Esophagus muscularis mucosa (tissue), 3 donors: ENCODE measurements around the gene GMDS.

ENCODE experiments used
- POLR2AphosphoS5 ChIP-seq, 2 donors: sonication (generic); formaldehyde crosslinking; IDR thresholded peaks; one replicate each; pipeline ENCODE4 v1.6.1; 2017; ENCODE audit warnings: antibody characterized with exemption in 2 of 2
- TF ChIP-seq, protein P1 (sequence below), 3 experiments: fragments of 200-600 bp in 2 of 3; fragments of 450-650 bp in 1 of 3; sonication (generic) in 2 of 3; IDR thresholded peaks; one replicate each; pipeline ENCODE4 v1.5.1; 2017 to 2019; ENCODE audit warnings: antibody characterized with exemption in 3 of 3, mild to moderate bottlenecking in 2 of 3, moderate library complexity in 1 of 3

DNA sequence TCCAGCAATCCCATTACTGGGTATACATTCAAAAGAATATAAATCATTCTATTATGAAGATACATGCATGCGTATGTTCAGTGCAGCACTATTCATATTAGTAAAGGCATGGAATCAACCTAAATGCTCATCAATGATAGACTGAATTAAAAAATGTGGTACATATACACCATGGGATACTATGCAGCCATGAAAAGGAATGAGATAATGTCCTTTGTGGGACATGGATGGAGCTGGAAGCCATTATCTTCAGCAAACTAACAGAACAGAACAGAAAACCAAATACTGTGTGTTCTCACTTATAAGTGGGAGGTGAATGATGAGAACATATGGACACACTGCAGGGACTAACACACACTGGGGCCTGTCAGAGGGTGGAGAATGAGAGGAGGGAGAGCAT lies 261.6 kb downstream of the GMDS start:
- TF ChIP-seq, protein P1, sequence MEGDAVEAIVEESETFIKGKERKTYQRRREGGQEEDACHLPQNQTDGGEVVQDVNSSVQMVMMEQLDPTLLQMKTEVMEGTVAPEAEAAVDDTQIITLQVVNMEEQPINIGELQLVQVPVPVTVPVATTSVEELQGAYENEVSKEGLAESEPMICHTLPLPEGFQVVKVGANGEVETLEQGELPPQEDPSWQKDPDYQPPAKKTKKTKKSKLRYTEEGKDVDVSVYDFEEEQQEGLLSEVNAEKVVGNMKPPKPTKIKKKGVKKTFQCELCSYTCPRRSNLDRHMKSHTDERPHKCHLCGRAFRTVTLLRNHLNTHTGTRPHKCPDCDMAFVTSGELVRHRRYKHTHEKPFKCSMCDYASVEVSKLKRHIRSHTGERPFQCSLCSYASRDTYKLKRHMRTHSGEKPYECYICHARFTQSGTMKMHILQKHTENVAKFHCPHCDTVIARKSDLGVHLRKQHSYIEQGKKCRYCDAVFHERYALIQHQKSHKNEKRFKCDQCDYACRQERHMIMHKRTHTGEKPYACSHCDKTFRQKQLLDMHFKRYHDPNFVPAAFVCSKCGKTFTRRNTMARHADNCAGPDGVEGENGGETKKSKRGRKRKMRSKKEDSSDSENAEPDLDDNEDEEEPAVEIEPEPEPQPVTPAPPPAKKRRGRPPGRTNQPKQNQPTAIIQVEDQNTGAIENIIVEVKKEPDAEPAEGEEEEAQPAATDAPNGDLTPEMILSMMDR (IDR thresholded peaks at IDR 0.05): no peak
- no peak for TF ChIP-seq POLR2AphosphoS5 (IDR thresholded peaks at IDR 0.05)
